ENCODE measurements around the gene CA11. TPM values are rescaled to one million over a fixed set of nuclear protein-coding genes. Genes with fewer than 3 reads are reported as not detected.

Gene CA11
- polyA plus RNA-seq, 1 of the 3 experiments (the other 2 are of a cell fraction), result 13.1 TPM

GRCh38 chr19:48650974-48651682 lies 5.1 kb upstream of the CA11 start:
- DNase-seq, result no peak
- Histone ChIP-seq H3K4me1 (ENCODE audit: control insufficient read depth in 1 of 2, insufficient read depth in 2 of 2, low read depth in 1 of 2, low read length in 1 of 2) (peaks cover 0 to 10% of the 10 kb centered on the region in 2 experiments; a peak in 1 of 4 replicates), H3K9me3 (no peaks in the 10 kb centered on the region), H3F3A (replicated peaks; ENCODE audit: insufficient read depth) (no peaks in the 10 kb centered on the region), H2AFZ (ENCODE audit: low read depth) (no peak overlapping the region), H3K27me3 (ENCODE audit: insufficient read depth) (no peaks in the 10 kb centered on the region), H3K4me2 (no peak overlapping the region), H3K27ac (ENCODE audit: low read depth in 2 of 2, low read length in 1 of 2) (no peak overlapping the region), H3K9me2 (no peaks in the 10 kb centered on the region), H4K20me1 (ENCODE audit: insufficient read depth) (no peaks in the 10 kb centered on the region), H3K9ac (no peak overlapping the region), H3K79me2 (ENCODE audit: insufficient read depth) (no peaks in the 10 kb centered on the region), H3K36me3 (replicated peaks in 1 of 2; ENCODE audit: control insufficient read depth in 1 of 2, insufficient read depth in 2 of 2, low read length in 1 of 2) (no peaks in the 10 kb centered on the region), H3K4me3 (ENCODE audit: low read depth in 2 of 2, low read length in 1 of 2) (no peak overlapping the region)
- ChIA-PET CTCF (interaction anchor here (0.6 kb wide), 1 partner anchor 65 kb away, joined by 3 read pairs; no protein-coding TSS in a partner anchor), POLR2A (interaction anchor here (1.1 kb wide), 1 partner anchor 27 kb away, joined by 3 read pairs; no protein-coding TSS in a partner anchor)
- TF ChIP-seq CTCF (IDR thresholded peaks at IDR 0.05), result no peak
- TF ChIP-seq MAX (IDR thresholded peaks at IDR 0.05; ENCODE audit: low read depth), result no peak
- no peak for TF ChIP-seq NRF1 (IDR thresholded peaks at IDR 0.05; ENCODE audit: low read depth, low read length)
- TF ChIP-seq GABPA (IDR thresholded peaks at IDR 0.05; ENCODE audit: low read depth), result no peak
- no peak for TF ChIP-seq FOXM1 (IDR thresholded peaks at IDR 0.05; ENCODE audit: low read depth)
- no peak for TF ChIP-seq PBX3 (IDR thresholded peaks at IDR 0.05)
- no peak for TF ChIP-seq POLR2AphosphoS5 (IDR thresholded peaks at IDR 0.05; ENCODE audit: low read depth, low read length)
- TF ChIP-seq USF1 (IDR thresholded peaks at IDR 0.05; ENCODE audit: borderline replicate concordance, low read depth), result no peak
- no peak for TF ChIP-seq MXI1 (IDR thresholded peaks at IDR 0.05; ENCODE audit: low read depth, low read length)
- no peak for TF ChIP-seq EZH2phosphoT487 (IDR thresholded peaks at IDR 0.05; ENCODE audit: borderline replicate concordance, low read depth)
- no peak for TF ChIP-seq USF2 (IDR thresholded peaks at IDR 0.05; ENCODE audit: borderline replicate concordance, low read depth, low read length)
- TF ChIP-seq TCF12 (IDR thresholded peaks at IDR 0.05), result no peak
- TF ChIP-seq RFX5 (IDR thresholded peaks at IDR 0.05; ENCODE audit: low read length), result no peak
- no peak for TF ChIP-seq CHD2 (IDR thresholded peaks at IDR 0.05; ENCODE audit: low read length, partially characterized antibody)
- no peak for TF ChIP-seq TAF1 (IDR thresholded peaks at IDR 0.05; ENCODE audit: borderline replicate concordance, low read depth, low read length)
- TF ChIP-seq NFIC (IDR thresholded peaks at IDR 0.05; ENCODE audit: borderline replicate concordance), result no peak
- no peak for TF ChIP-seq RCOR1 (IDR thresholded peaks at IDR 0.05; ENCODE audit: low read length)
- 82% methylated on average over 12 of the region's 12 CpGs for WGBS (ENCODE audit: low lambda C conversion rate)

All from SK-N-SH (cell line).